Muscle layer of duodenum (tissue), 2 donors: ENCODE measurements around the gene DTNB.

ENCODE experiments used
- H3K27ac ChIP-seq: one replicate; pipeline ENCODE4 v1.7.0; 2013; ENCODE audit warnings: mild to moderate bottlenecking, low read length
- H3K27me3 ChIP-seq: one replicate; pipeline ENCODE4 v1.7.0; 2013; ENCODE audit warnings: low read depth, mild to moderate bottlenecking, control low read depth, low read length
- H3K36me3 ChIP-seq, 2 donors: one replicate each; pipeline ENCODE4 v1.7.0; 2013; ENCODE audit warnings: low read length in 2 of 2, control low read depth in 1 of 2, mild to moderate bottlenecking in 1 of 2; ENCODE audit not compliant: insufficient read depth in 2 of 2, control insufficient read depth in 1 of 2
- H3K4me1 ChIP-seq, 2 donors: one replicate each; pipeline ENCODE4 v1.7.0; 2013; ENCODE audit warnings: low read length in 2 of 2, mild to moderate bottlenecking in 2 of 2, control low read depth in 1 of 2, moderate library complexity in 1 of 2; ENCODE audit not compliant: insufficient read depth in 2 of 2, control insufficient read depth in 1 of 2
- H3K4me3 ChIP-seq, 2 donors: one replicate each; pipeline ENCODE4 v1.7.0; 2013; ENCODE audit warnings: low read length in 2 of 2, low read depth in 1 of 2, mild to moderate bottlenecking in 1 of 2
- H3K9me3 ChIP-seq, 2 donors: one replicate each; pipeline ENCODE4 v1.7.0; 2013; ENCODE audit warnings: low read length in 2 of 2, control low read depth in 1 of 2, mild to moderate bottlenecking in 1 of 2; ENCODE audit not compliant: control insufficient read depth in 1 of 2
- donor health status: healthy.

DTNB gene

DNA sequence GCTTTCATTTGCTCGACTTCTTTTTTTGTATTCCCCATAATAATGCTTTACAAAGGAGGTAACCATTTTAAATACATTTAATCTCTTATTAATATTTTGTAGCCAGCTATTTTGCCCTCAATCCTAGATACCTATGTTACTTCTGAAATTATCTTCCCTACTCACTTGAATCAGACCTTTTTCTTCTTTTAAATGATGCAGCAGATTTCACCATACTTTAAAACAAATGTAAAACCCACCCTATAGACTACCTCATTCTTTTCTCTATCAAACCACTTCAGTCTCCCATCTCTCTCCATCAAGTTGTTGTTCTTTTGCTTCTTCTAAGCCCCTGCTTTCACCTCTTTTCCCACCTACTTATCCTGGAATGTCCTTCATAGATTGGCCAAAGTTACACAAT lies 180.2 kb downstream of the DTNB start:
- Histone ChIP-seq H3K9me3 (no peaks in the 10 kb centered on the region), H3K4me3 (no peak overlapping the region), H3K27ac (no peak overlapping the region), H3K36me3 (no peaks in the 10 kb centered on the region), H3K27me3 (no peaks in the 10 kb centered on the region), H3K4me1 (no peaks in the 10 kb centered on the region)

DNA sequence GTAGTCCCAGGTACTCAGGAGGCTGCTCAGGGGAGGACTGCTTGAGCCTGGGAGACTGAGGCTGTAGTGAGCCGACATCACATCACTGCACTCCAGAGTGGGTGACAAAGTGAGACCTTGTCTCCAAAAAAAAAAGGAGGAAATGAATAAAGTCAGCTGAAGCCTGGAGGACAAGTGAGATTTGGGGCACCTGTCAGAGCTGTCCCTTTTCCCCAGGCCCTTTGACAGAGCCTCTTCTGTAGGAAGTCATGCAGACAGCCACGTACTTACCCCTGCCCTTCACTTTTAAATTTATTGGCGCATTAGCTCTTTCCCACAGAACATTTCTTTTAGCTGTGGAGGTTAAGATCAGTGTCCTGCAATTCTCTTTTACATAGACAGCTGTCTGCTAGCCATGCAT lies 180.7 kb downstream of the DTNB start:
- Histone ChIP-seq H3K27ac (no peak overlapping the region), H3K36me3 (no peaks in the 10 kb centered on the region), H3K4me3 (no peak overlapping the region)

DNA sequence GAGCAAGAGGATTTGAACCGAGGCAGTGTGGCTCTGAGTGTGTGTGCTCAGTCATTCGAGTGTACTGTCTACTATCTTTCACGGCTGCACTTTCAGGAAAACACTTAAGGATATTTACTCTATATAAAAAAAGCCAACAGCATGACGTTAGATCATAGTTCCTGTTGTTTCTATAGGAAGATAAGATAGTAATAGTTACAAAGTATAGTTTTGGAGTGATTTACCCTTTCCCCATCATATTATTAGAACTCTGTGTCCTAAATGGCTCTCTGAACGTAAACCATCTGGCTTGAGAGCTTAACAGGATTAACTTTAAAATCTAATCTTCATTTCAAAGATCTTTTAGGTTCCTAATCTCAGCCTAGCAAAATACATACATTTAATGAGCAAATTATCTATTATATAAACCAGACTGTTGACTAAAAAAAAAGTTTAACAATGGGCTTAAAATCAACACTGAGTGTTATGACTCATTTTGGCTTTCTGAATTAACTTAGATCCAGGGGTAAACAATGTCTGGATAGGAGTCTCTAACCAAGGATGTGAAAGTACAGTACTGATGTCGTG lies 181.3 kb downstream of the DTNB start:
- Histone ChIP-seq H3K36me3 (no peaks in the 10 kb centered on the region), H3K4me1 (no peaks in the 10 kb centered on the region), H3K27me3 (no peaks in the 10 kb centered on the region), H3K9me3 (no peaks in the 10 kb centered on the region), H3K27ac (no peak overlapping the region), H3K4me3 (no peak overlapping the region)

More for the DNA sequence above, 180.7 kb downstream of the DTNB start:
- H3K27me3 ChIP-seq = no peaks in the 10 kb centered on the region
- H3K4me1 ChIP-seq = no peaks in the 10 kb centered on the region
- H3K9me3 ChIP-seq = no peaks in the 10 kb centered on the region

DNA sequence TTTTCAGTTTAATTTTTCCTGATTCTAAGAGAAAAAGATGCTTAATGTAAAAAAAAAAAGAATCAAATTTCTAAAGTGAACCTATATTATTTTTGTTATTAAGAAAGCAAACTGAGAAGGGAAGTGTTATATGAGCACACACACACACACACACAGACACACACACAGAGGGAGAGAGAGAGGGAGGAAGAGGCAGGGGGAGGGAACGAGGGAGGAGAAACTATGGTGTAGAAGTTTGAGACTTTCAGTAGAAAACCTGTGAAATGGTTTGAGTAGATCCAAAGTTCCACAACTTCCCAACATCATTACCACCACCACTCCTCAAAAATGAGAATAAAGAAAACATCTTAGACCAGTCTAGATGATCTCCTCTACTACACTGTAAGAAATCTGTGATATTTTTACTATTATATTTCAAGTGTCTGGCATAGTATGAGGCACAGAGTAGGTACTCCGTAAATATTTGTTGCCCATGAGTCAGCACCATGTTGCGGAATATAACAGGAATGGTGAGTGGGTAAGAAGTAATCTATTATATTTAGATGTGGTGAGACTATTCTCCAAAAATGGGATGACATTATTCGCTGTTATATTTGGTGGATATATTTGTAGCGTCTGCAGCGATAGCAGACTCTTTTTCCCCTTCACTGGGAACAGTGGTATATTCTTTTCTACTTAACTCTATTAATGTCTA lies 182.2 kb downstream of the DTNB start:
- Histone ChIP-seq H3K27ac (no peak overlapping the region), H3K4me3 (no peak overlapping the region), H3K4me1 (no peaks in the 10 kb centered on the region), H3K36me3 (no peaks in the 10 kb centered on the region), H3K27me3 (no peaks in the 10 kb centered on the region), H3K9me3 (no peaks in the 10 kb centered on the region)

DNA sequence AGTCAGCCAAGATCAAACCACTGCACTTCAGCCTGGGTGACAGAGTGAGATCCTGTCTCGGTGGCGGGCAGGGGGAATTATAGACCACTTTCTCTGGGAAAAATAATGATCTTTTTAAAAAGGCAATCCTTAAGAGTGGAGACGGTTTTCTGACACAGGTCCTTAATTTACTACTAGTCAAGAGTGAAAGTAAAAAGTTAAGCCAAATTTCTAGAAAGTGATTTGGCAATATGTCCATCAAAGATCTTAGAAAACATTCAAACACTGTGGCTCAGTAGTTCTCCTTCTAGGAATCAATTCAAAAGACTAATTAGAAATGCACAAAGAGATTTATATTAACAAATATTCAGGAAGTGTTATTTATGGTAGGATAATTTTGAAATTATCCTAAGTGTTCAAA lies 183.2 kb downstream of the DTNB start:
- no peak overlapping the region for H3K27ac ChIP-seq
- no peaks in the 10 kb centered on the region for H3K36me3 ChIP-seq
- H3K4me3 ChIP-seq = no peak overlapping the region
- no peaks in the 10 kb centered on the region for H3K27me3 ChIP-seq
- H3K9me3 ChIP-seq = no peaks in the 10 kb centered on the region
- H3K4me1 ChIP-seq = no peaks in the 10 kb centered on the region

DNA sequence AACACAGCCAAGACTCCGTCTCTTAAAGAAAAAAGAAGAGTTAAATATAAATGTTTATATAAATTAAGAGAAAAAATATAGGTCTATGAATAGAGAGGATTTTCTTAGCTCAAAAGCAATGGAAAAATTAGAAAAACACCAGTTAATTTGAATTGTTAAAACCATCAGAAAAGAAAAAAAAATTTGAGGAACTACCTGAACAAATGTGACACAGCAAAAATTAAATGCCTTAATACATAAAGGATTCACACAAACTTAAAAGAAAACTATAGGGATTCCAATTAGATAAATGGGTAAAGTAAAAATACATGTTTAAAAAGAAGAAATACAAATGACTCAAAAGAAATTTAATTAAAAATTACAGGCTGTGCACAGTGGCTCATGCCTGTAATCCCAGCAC lies 183.7 kb downstream of the DTNB start:
- no peaks in the 10 kb centered on the region for H3K4me1 ChIP-seq
- H3K27ac ChIP-seq = no peak overlapping the region
- no peaks in the 10 kb centered on the region for H3K27me3 ChIP-seq
- H3K9me3 ChIP-seq = no peaks in the 10 kb centered on the region
- no peaks in the 10 kb centered on the region for H3K36me3 ChIP-seq
- H3K4me3 ChIP-seq = no peak overlapping the region

DNA sequence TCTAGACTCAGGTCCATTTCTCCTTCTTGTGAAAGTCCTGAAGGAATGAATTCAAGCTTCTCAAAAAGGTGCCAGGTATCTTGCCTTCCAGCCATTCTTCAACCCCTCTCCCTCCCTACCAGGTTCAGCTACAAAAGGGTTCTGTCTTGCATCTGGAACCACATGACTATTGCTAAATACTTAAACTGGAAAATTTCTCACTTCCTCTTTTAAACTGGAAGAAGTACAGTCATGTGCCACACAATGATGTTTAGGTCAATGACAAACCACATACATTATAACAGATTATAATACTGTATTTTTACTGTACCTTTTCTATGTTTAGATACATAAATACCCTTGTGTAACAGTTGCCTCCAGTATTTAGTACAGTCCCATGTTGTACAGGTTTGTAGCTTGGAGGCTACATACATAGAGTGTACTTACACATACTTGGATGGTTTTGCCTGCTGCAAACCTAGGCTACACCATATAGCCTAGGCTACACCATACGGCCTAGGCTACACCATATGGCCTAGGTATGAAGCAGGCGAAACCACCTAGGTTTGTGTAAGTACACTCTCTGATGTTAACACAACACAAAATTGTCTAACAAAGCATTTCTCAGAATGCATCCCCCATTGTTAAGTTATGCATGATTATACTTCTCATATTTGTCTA lies 189.6 kb downstream of the DTNB start:
- Histone ChIP-seq H3K4me1 (no peaks in the 10 kb centered on the region), H3K36me3 (no peaks in the 10 kb centered on the region), H3K27me3 (no peaks in the 10 kb centered on the region), H3K9me3 (no peaks in the 10 kb centered on the region), H3K4me3 (no peak overlapping the region), H3K27ac (no peak overlapping the region)

DNA sequence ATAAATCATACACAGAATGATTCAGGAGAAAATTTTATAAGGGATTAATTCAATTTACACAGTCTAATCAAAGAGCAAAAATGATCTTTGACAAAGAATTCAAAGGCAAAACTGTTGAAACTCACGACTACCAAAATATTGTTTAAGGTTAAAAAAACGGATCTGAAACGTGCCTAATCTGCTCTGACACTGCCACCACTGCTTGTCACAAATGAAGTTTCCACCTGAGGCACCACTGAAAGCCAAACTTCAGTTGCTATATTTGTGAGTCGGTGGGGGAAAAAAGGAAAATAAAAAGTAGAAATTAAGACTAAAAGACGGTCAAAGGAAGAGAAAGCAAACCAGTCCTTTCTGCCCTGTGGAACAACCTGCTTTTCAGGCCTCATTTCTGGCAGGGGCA lies 191.0 kb downstream of the DTNB start:
- no peak overlapping the region for H3K27ac ChIP-seq
- H3K36me3 ChIP-seq = no peaks in the 10 kb centered on the region
- no peak overlapping the region for H3K4me3 ChIP-seq
- H3K4me1 ChIP-seq = no peaks in the 10 kb centered on the region
- no peaks in the 10 kb centered on the region for H3K27me3 ChIP-seq
- H3K9me3 ChIP-seq = no peaks in the 10 kb centered on the region

DNA sequence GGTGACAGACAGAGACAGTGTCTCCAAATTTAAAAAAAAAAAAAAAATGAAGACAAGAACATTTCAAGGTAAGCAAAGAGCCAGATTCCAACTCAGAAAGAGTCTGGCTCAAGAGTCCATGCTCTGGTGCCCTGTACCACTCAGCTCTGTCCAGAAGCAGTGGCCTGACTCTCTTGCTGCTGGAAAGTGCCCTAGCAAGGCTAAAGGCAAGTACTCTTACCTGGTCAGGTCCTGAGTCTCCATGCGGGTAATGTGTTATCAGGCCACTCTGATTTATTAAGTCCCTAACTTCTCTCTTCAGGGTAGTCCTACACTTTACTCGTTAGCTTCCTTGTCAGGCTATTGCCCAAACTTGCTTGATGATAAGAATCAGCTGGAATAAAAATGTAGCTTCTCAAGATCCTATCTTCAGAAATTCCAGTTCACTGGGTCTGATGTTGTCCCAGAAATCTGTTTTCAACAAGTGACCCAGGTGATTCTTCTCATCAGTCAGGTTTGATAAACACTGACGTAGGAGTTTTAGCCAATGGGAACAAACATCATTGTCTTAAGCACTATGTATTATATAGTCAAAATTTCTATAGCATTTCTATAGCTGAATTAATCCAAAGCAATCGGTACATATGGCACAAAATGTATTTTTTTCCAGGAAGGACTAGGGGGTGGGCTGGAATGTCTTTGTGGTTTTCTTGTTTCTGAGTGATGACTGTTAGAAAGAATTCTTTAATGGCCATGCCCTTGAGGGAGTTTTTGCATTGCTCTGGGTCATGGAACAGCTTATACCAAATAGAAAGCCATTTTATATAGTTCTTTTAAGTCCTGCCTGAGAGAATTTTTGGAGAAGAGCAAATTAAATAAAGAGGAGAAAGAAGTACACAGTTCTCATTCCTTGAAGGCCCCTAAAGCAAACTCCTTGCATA lies 191.7 kb downstream of the DTNB start:
- no peaks in the 10 kb centered on the region for H3K9me3 ChIP-seq
- no peaks in the 10 kb centered on the region for H3K4me1 ChIP-seq
- no peak overlapping the region for H3K27ac ChIP-seq
- no peak overlapping the region for H3K4me3 ChIP-seq
- H3K27me3 ChIP-seq = no peaks in the 10 kb centered on the region
- H3K36me3 ChIP-seq = no peaks in the 10 kb centered on the region

DNA sequence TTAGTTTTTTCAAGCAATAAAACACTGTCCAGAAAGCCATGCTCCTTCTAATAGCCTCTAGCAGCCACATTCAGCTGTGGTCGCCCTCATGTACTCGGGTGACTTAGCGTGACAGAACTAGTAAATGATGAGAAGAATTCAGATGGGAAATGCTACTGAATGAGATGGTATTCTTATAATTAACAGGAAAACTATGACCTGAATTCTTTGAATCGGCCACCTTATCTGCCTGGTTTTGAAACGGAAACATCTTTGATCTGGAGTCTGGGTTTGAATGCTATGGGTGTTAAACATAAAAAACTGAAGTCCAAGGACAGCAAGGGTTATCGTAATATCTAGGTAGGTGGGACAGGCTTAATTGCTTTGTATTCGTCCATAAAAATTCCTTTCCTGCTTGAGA lies 192.8 kb downstream of the DTNB start:
- no peak overlapping the region for H3K27ac ChIP-seq
- no peak overlapping the region for H3K4me3 ChIP-seq
- no peaks in the 10 kb centered on the region for H3K4me1 ChIP-seq
- H3K36me3 ChIP-seq = no peaks in the 10 kb centered on the region
- H3K9me3 ChIP-seq = peaks cover 0 to 5% of the 10 kb centered on the region in 2 donors
- H3K27me3 ChIP-seq = no peaks in the 10 kb centered on the region

DNA sequence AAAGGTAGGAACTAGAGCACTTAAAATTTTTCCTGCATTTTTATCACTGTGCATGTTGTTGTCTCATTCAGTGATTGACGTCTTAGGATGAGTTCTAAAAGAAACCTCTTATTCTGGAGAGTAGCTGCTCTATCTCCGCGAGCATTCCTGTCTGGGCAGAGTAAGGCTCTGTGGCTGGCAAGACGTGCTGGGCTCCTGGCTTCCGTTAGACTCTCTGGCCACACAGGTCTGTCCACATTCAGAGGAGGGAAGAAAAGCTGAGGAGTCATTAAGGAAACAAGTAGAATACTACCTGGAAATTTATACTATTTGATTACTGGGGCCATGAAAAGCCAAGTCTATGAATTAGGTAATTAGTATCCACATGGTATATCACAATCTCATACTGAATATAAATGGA lies 193.6 kb downstream of the DTNB start:
- no peaks in the 10 kb centered on the region for H3K27me3 ChIP-seq
- no peak overlapping the region for H3K27ac ChIP-seq
- H3K4me1 ChIP-seq = no peaks in the 10 kb centered on the region
- H3K9me3 ChIP-seq = peaks cover 0 to 10% of the 10 kb centered on the region in 2 donors
- H3K4me3 ChIP-seq = no peak overlapping the region
- peaks cover 0 to 6% of the 10 kb centered on the region in 2 donors for H3K36me3 ChIP-seq
